ENCODE measurements around the gene SMC2. TPM values are rescaled to one million over a fixed set of nuclear protein-coding genes. Genes with fewer than 3 reads are reported as not detected.

Gene SMC2
- polyA plus RNA-seq, 4 donors, result 1.6 to 18.4 (median 6.0) TPM

DNA sequence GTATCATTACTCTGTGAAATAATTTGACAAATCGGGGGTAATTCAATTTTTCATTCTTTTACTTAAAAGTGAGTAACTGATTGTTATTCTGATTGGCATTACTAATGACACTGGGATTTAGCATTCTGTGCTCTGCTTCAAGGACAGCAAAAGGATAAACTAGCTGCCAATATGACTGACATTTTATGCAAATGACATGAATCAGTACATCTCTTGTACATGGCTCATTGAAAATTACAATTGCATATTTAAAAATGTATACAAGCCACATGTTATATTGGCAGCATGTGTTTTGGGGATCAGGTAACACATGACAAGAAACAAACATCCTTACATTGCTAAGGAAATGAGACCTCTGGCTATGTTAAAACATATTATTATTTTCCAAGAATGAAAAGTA is 79.0 kb downstream of the SMC2 start:
- 84 to 93% (median 91%) methylated on average over 1 of the region's 1 CpG for WGBS, 3 donors
- H3K27me3 ChIP-seq (ENCODE audit: control insufficient read depth in 3 of 3, insufficient read depth in 3 of 3, low read length in 3 of 3), result no peaks in the 10 kb centered on the region
- FAIRE-seq (no peak), DNase-seq (no peak)
- no peaks in the 10 kb centered on the region for H3K4me1 ChIP-seq (ENCODE audit: control insufficient read depth in 3 of 3, insufficient read depth in 2 of 3, low read depth in 1 of 3, low read length in 2 of 3)
- H3K27ac ChIP-seq (ENCODE audit: low read depth in 1 of 3, low read length in 2 of 3), result no peak overlapping the region
- H3K4me3 ChIP-seq (ENCODE audit: low read depth in 1 of 3, low read length in 3 of 3), result no peak overlapping the region
- no peaks in the 10 kb centered on the region for H3K36me3 ChIP-seq (ENCODE audit: control insufficient read depth in 3 of 3, insufficient read depth in 2 of 3, low read depth in 1 of 3, low read length in 3 of 3)
- H3K9me3 ChIP-seq (ENCODE audit: control insufficient read depth in 2 of 2, insufficient read depth in 1 of 2, low read depth in 1 of 2, low read length in 1 of 2), result no peaks in the 10 kb centered on the region

DNA sequence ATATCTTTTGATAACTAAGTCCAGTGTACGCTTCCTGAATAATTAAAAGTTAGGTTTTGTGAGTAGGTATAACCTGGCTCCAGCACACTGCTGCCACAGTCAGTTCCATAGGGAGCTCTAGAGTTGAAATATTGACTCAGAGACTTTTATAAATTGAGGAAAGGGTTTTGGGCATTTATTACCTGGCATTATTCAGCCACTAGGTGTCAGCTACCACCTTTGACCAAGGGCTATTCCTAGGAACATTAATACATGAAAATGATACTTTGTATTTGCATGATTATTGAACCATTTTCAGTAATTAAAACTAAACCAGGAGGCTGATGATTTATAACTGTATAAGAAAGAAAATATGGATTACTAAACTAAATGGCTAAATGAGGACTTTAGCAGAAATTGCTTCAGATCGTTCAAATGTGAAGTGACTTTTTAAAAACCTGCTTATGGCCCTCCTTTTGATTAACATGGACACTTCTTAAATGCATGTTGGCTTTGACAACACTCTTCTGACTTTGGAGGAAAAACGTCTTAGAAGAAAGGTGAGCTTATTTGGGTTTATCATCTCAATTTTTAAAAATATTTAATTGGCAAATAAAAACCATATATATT is 83.0 kb downstream of the SMC2 start:
- DNase-seq (peak; percentile 2 to 8), FAIRE-seq (no peak)
- Histone ChIP-seq H3K4me3 (ENCODE audit: low read depth in 1 of 3, low read length in 3 of 3) (no peak overlapping the region), H3K4me1 (ENCODE audit: control insufficient read depth in 3 of 3, insufficient read depth in 2 of 3, low read depth in 1 of 3, low read length in 2 of 3) (no peaks in the 10 kb centered on the region), H3K36me3 (ENCODE audit: control insufficient read depth in 3 of 3, insufficient read depth in 2 of 3, low read depth in 1 of 3, low read length in 3 of 3) (no peaks in the 10 kb centered on the region), H3K27ac (ENCODE audit: low read depth in 1 of 3, low read length in 2 of 3) (no peak overlapping the region), H3K9me3 (ENCODE audit: control insufficient read depth in 2 of 2, insufficient read depth in 1 of 2, low read depth in 1 of 2, low read length in 1 of 2) (no peaks in the 10 kb centered on the region), H3K27me3 (ENCODE audit: control insufficient read depth in 3 of 3, insufficient read depth in 3 of 3, low read length in 3 of 3) (no peaks in the 10 kb centered on the region)
- 60 to 69% (median 64%) methylated on average over 3 of the region's 3 CpGs for WGBS, 3 donors

DNA sequence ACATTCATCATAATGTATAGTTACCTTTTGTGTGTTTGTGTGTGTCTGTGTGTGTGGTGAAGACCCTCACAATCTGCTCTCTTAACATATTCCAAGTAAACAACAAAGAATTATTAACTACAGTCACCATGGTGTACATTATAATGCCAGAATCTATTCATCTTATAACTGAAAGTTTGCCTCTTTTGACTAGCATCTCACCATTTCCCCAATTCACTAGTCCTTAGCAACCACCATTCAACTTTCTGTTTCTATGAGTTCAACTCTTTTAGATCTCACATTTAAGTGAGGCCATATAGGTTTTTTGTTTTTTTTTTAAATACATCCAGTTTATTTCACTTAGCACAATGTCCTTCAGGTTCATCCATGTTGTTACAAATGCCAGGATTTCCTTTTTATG is 83.6 kb downstream of the SMC2 start:
- no peaks in the 10 kb centered on the region for H3K4me1 ChIP-seq (ENCODE audit: control insufficient read depth in 3 of 3, insufficient read depth in 2 of 3, low read depth in 1 of 3, low read length in 2 of 3)
- no peaks in the 10 kb centered on the region for H3K9me3 ChIP-seq (ENCODE audit: control insufficient read depth in 2 of 2, insufficient read depth in 1 of 2, low read depth in 1 of 2, low read length in 1 of 2)
- no peak for FAIRE-seq
- no peak for DNase-seq
- H3K4me3 ChIP-seq (ENCODE audit: low read depth in 1 of 3, low read length in 3 of 3), result no peak overlapping the region
- no peaks in the 10 kb centered on the region for H3K27me3 ChIP-seq (ENCODE audit: control insufficient read depth in 3 of 3, insufficient read depth in 3 of 3, low read length in 3 of 3)
- no peaks in the 10 kb centered on the region for H3K36me3 ChIP-seq (ENCODE audit: control insufficient read depth in 3 of 3, insufficient read depth in 2 of 3, low read depth in 1 of 3, low read length in 3 of 3)
- no peak overlapping the region for H3K27ac ChIP-seq (ENCODE audit: low read depth in 1 of 3, low read length in 2 of 3)

Data from small intestine (tissue), 7 donors.